K562 (cell line): ENCODE measurements around the gene MAP3K7. TPM values are rescaled to one million over a fixed set of nuclear protein-coding genes. Genes with fewer than 3 reads are reported as not detected.

ENCODE experiments used
- BACH1 ChIP-seq: fragments of 200-800 bp; sonication (Bioruptor generic); IDR thresholded peaks from 2 replicates; pipeline ENCODE4 v1.6.1; 2016; ENCODE audit warnings: missing genetic modification characterization, missing compliant biosample characterization
- ELF1 ChIP-seq: fragments of 200-800 bp; sonication (Bioruptor generic); IDR thresholded peaks from 2 replicates; pipeline ENCODE4 v1.6.1; 2016; ENCODE audit warnings: missing genetic modification characterization, missing compliant biosample characterization
- NCOA6 ChIP-seq: fragments of 450-650 bp; IDR thresholded peaks from 2 replicates; pipeline ENCODE4 v1.6.1; 2017; ENCODE audit warnings: mild to moderate bottlenecking
- SP2 ChIP-seq: IDR thresholded peaks from 2 replicates; pipeline ENCODE4 v1.6.1; 2011; ENCODE audit warnings: mild to moderate bottlenecking, low read depth, low read length, moderate library complexity; ENCODE audit not compliant: poor library complexity, severe bottlenecking; ENCODE audit errors: extremely low read depth
- TAF7 ChIP-seq: fragments of 450-650 bp; IDR thresholded peaks from 2 replicates; pipeline ENCODE4 v1.6.1; 2016; ENCODE audit warnings: missing genetic modification characterization, missing compliant biosample characterization
- TRIM24 ChIP-seq, 2 experiments: fragments of 450-650 bp; IDR thresholded peaks; 2 replicates each; pipeline ENCODE4 v1.6.1; 2016
- ZNF324 ChIP-seq: fragments of 250-450 bp; sonication (Bioruptor Pico); IDR thresholded peaks from 2 replicates; pipeline ENCODE4 v1.4.0; 2020; ENCODE audit warnings: mild to moderate bottlenecking
- polyA plus RNA-seq, 8 experiments: library from polyadenylated mRNA; depleted of rRNA in 4 of 8; stranded (reverse) in 5 of 8; unstranded in 3 of 8; fragments of >200 nt; fragmentation: Nextera tagmentation in 2 of 8; fragmentation: Illumina TruSeq in 1 of 8; extraction: Ambion mirVana in 2 of 8; extraction: Trizol in 1 of 8; gene quantifications; 2 replicates each; pipeline versions ENCODE4 v1.2.1 to v1.2.3, GENCODE V29; 2011 to 2014; ENCODE audit warnings: inconsistent platforms in 1 of 8, missing spikeins in 1 of 8
- total RNA-seq, 7 experiments: library from RNA; depleted of rRNA in 6 of 7; stranded (reverse); fragments of >200 nt in 6 of 7; fragmentation: Illumina TruSeq in 2 of 7; extraction: Trizol in 2 of 7; gene quantifications; 2 replicates each; pipeline versions ENCODE4 v1.2.1 to v1.2.3, GENCODE V29; 2011 to 2021; ENCODE audit warnings: low replicate concordance in 1 of 7
- TF ChIP-seq, protein P1 (sequence below): fragments of 250-450 bp; sonication (Bioruptor Pico); IDR thresholded peaks from 2 replicates; pipeline ENCODE4 v1.5.0; 2022; ENCODE audit warnings: mild to moderate bottlenecking
- TF ChIP-seq, protein P2 (sequence below): fragments of 200-800 bp; sonication (Bioruptor generic); IDR thresholded peaks from 2 replicates; pipeline ENCODE4 v1.6.1; 2016; ENCODE audit warnings: missing genetic modification characterization, missing compliant biosample characterization
- TF ChIP-seq, protein P3 (sequence below): sonication (generic); formaldehyde crosslinking; IDR thresholded peaks from 2 replicates; pipeline ENCODE4 v1.8.1; 2022; ENCODE audit warnings: missing genetic modification reagents
- TF ChIP-seq, protein P4 (sequence below): fragments of 450-650 bp; formaldehyde crosslinking; conservative IDR thresholded peaks from 2 replicates; pipeline ENCODE4 v1.4.0; 2022; ENCODE audit warnings: mild to moderate bottlenecking, missing genetic modification characterization
- TF ChIP-seq, protein P5 (sequence below), 2 experiments: fragments of 450-650 bp in 1 of 2; sonication (generic) in 1 of 2; formaldehyde crosslinking in 1 of 2; IDR thresholded peaks in 1 of 2; conservative IDR thresholded peaks in 1 of 2; 2 replicates each; pipeline versions ENCODE4 v1.6.1 to v1.8.1; 2016 to 2023; ENCODE audit warnings: mild to moderate bottlenecking in 2 of 2, moderate library complexity in 2 of 2, inconsistent platforms in 1 of 2, missing genetic modification reagents in 1 of 2

Gene MAP3K7
- total and polyA plus RNA-seq, 9 of the 15 experiments (the other 6 are each of a cell fraction or from before 2014, with no cell fraction given) = 13.4 to 60.9 (median 34.8) TPM

DNA sequence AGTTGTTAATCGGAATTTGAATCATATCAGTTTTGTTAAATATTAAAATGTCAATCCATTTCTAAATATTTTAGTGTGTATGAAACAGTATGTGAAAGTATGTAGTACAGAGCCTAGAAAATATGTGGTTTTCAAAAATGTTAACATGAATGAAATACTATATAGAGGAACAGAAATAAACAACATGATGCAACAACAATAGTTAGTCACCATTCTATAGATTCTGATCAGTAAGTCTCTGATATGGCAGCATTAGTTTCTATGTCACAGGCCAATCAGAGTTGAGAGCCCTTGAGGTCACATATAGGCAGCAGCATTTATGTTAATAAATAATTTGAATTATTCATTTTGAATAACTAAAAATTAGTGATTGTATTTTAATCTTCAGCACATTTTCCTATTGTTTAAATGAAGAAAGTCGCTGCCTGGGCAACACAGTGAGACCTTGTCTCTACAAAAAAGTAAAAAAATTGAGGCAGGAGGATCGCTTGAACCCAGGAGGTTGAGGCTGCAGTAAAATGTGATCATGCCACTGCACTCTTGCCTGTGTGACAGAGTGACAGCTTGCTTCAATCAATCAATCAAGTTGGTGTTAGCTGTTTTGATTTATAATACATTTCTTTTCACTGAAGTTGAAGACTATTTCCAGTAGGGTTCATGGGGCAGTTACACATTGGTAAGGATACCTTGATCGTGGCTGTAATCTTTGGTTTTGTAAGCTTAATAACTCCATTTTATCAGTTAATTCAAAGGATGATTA is 11.5 kb upstream of the MAP3K7 start (continued):
- TF ChIP-seq, protein P1, sequence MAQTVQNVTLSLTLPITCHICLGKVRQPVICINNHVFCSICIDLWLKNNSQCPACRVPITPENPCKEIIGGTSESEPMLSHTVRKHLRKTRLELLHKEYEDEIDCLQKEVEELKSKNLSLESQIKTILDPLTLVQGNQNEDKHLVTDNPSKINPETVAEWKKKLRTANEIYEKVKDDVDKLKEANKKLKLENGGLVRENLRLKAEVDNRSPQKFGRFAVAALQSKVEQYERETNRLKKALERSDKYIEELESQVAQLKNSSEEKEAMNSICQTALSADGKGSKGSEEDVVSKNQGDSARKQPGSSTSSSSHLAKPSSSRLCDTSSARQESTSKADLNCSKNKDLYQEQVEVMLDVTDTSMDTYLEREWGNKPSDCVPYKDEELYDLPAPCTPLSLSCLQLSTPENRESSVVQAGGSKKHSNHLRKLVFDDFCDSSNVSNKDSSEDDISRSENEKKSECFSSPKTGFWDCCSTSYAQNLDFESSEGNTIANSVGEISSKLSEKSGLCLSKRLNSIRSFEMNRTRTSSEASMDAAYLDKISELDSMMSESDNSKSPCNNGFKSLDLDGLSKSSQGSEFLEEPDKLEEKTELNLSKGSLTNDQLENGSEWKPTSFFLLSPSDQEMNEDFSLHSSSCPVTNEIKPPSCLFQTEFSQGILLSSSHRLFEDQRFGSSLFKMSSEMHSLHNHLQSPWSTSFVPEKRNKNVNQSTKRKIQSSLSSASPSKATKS (CRISPR knock-in tag) = no peak
- TF ChIP-seq, protein P2, sequence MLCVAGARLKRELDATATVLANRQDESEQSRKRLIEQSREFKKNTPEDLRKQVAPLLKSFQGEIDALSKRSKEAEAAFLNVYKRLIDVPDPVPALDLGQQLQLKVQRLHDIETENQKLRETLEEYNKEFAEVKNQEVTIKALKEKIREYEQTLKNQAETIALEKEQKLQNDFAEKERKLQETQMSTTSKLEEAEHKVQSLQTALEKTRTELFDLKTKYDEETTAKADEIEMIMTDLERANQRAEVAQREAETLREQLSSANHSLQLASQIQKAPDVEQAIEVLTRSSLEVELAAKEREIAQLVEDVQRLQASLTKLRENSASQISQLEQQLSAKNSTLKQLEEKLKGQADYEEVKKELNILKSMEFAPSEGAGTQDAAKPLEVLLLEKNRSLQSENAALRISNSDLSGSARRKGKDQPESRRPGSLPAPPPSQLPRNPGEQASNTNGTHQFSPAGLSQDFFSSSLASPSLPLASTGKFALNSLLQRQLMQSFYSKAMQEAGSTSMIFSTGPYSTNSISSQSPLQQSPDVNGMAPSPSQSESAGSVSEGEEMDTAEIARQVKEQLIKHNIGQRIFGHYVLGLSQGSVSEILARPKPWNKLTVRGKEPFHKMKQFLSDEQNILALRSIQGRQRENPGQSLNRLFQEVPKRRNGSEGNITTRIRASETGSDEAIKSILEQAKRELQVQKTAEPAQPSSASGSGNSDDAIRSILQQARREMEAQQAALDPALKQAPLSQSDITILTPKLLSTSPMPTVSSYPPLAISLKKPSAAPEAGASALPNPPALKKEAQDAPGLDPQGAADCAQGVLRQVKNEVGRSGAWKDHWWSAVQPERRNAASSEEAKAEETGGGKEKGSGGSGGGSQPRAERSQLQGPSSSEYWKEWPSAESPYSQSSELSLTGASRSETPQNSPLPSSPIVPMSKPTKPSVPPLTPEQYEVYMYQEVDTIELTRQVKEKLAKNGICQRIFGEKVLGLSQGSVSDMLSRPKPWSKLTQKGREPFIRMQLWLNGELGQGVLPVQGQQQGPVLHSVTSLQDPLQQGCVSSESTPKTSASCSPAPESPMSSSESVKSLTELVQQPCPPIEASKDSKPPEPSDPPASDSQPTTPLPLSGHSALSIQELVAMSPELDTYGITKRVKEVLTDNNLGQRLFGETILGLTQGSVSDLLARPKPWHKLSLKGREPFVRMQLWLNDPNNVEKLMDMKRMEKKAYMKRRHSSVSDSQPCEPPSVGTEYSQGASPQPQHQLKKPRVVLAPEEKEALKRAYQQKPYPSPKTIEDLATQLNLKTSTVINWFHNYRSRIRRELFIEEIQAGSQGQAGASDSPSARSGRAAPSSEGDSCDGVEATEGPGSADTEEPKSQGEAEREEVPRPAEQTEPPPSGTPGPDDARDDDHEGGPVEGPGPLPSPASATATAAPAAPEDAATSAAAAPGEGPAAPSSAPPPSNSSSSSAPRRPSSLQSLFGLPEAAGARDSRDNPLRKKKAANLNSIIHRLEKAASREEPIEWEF = no peak
- TF ChIP-seq, protein P3, sequence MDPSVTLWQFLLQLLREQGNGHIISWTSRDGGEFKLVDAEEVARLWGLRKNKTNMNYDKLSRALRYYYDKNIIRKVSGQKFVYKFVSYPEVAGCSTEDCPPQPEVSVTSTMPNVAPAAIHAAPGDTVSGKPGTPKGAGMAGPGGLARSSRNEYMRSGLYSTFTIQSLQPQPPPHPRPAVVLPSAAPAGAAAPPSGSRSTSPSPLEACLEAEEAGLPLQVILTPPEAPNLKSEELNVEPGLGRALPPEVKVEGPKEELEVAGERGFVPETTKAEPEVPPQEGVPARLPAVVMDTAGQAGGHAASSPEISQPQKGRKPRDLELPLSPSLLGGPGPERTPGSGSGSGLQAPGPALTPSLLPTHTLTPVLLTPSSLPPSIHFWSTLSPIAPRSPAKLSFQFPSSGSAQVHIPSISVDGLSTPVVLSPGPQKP = no peak
- no peak for TF ChIP-seq NCOA6
- no peak for TF ChIP-seq ELF1 (tag)
- 0 out of 4 replicates have a peak, but pooled peaks of 1 of the 2 experiments have one; percentile 43 for TF ChIP-seq TRIM24 (IDR thresholded peaks at IDR 0.05)
- no peak for TF ChIP-seq ZNF324 (CRISPR knock-in tag)
- TF ChIP-seq BACH1 = no peak
- TF ChIP-seq TAF7 (tag) = no peak
- TF ChIP-seq, protein P4, sequence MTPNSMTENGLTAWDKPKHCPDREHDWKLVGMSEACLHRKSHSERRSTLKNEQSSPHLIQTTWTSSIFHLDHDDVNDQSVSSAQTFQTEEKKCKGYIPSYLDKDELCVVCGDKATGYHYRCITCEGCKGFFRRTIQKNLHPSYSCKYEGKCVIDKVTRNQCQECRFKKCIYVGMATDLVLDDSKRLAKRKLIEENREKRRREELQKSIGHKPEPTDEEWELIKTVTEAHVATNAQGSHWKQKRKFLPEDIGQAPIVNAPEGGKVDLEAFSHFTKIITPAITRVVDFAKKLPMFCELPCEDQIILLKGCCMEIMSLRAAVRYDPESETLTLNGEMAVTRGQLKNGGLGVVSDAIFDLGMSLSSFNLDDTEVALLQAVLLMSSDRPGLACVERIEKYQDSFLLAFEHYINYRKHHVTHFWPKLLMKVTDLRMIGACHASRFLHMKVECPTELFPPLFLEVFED = no peak
- TF ChIP-seq, protein P5, sequence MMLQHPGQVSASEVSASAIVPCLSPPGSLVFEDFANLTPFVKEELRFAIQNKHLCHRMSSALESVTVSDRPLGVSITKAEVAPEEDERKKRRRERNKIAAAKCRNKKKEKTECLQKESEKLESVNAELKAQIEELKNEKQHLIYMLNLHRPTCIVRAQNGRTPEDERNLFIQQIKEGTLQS (IDR thresholded peaks at IDR 0.05) = peak; percentile 81
- TF ChIP-seq, protein P5 (CRISPR knock-in tag; conservative IDR thresholded peaks at IDR 0.05) = no peak
- no peak for TF ChIP-seq SP2
